Ishikawa (cell line): Measurements from ENCODE around the gene LYSET.

Source experiments
- CEBPB ChIP-seq: IDR thresholded peaks from 2 replicates; pipeline ENCODE4 v1.6.1; 2012
- CREB1 ChIP-seq: IDR thresholded peaks from 2 replicates; pipeline ENCODE4 v1.6.1; 2012; ENCODE audit warnings: low read depth
- EGR1 ChIP-seq: IDR thresholded peaks from 2 replicates; pipeline ENCODE4 v1.6.1; 2012
- EP300 ChIP-seq: IDR thresholded peaks from 2 replicates; pipeline ENCODE4 v1.6.1; 2012; ENCODE audit warnings: borderline replicate concordance
- FOXM1 ChIP-seq: IDR thresholded peaks from 2 replicates; pipeline ENCODE4 v1.6.1; 2012; ENCODE audit warnings: low read depth, borderline replicate concordance
- MAX ChIP-seq: IDR thresholded peaks from 2 replicates; pipeline ENCODE4 v1.6.1; 2012
- NFIC ChIP-seq: IDR thresholded peaks from 2 replicates; pipeline ENCODE4 v1.6.1; 2012
- RAD21 ChIP-seq: IDR thresholded peaks from 2 replicates; pipeline ENCODE4 v1.6.1; 2012; ENCODE audit warnings: low read depth
- REST ChIP-seq: IDR thresholded peaks from 2 replicates; pipeline ENCODE4 v1.6.1; 2012; ENCODE audit warnings: low read depth, mild to moderate bottlenecking
- TAF1 ChIP-seq: IDR thresholded peaks from 2 replicates; pipeline ENCODE4 v1.6.1; 2012; ENCODE audit warnings: low read depth, mild to moderate bottlenecking
- TCF12 ChIP-seq: IDR thresholded peaks from 2 replicates; pipeline ENCODE4 v1.6.1; 2012; ENCODE audit warnings: low read depth
- TEAD4 ChIP-seq: IDR thresholded peaks from 2 replicates; pipeline ENCODE4 v1.6.1; 2012
- USF1 ChIP-seq: IDR thresholded peaks from 2 replicates; pipeline ENCODE4 v1.6.1; 2012
- YY1 ChIP-seq: IDR thresholded peaks from 2 replicates; pipeline ENCODE4 v1.6.1; 2012; ENCODE audit warnings: low read depth
- ZBTB7A ChIP-seq: IDR thresholded peaks from 2 replicates; pipeline ENCODE4 v1.6.1; 2012; ENCODE audit warnings: low read depth

Gene LYSET

GRCh38 chr14:93184391-93185348 lies at the start of gene LYSET, which contains the start of gene MOAP1:
LYSET (plus strand) TSS chr14:93185317; CDS start chr14:93185406, 89 bp downstream.
MOAP1 (minus strand) TSS chr14:93184897; CDS start chr14:93184242, 655 bp downstream.
- TF ChIP-seq EGR1 (peak; percentile 43; the same call in 1 of the 2 replicates), REST (no peak), YY1 (peak; percentile 7; the same call in 1 of the 2 replicates), TCF12 (0 out of 2 replicates have a peak, but pooled peaks have one; percentile 21), MAX (peak; percentile 50), CEBPB (no peak), EP300 (no peak), USF1 (peak; percentile 3; the same call in 1 of the 2 replicates), CREB1 (peak; percentile 45; the same call in 1 of the 2 replicates), TEAD4 (no peak; the same call in 1 of the 2 replicates), ZBTB7A (peak; percentile 77), TAF1 (peak; percentile 80; the same call in 1 of the 2 replicates), NFIC (no peak), RAD21 (no peak)

GRCh38 chr14:93135399-93135798 lies 49.7 kb upstream of the LYSET start:
- TF ChIP-seq NFIC = no peak
- TF ChIP-seq REST = no peak
- TF ChIP-seq CEBPB = no peak
- no peak for TF ChIP-seq TEAD4
- TF ChIP-seq USF1 = no peak
- TF ChIP-seq TCF12 = no peak
- no peak for TF ChIP-seq TAF1
- no peak for TF ChIP-seq YY1
- TF ChIP-seq FOXM1 = no peak
- TF ChIP-seq EP300 = no peak
- no peak for TF ChIP-seq CREB1
- no peak for TF ChIP-seq MAX
- no peak for TF ChIP-seq EGR1

GRCh38 chr14:93136009-93136408 lies 49.1 kb upstream of the LYSET start:
- no peak for TF ChIP-seq TEAD4
- TF ChIP-seq RAD21 = no peak
- no peak for TF ChIP-seq MAX
- TF ChIP-seq CEBPB = no peak
- TF ChIP-seq REST = no peak
- TF ChIP-seq CREB1 = no peak

- TF ChIP-seq TAF1 = no peak
- TF ChIP-seq NFIC = peak; percentile 61
- TF ChIP-seq RAD21 = peak; percentile 24; the same call in 1 of the 2 replicates
- no peak for TF ChIP-seq TCF12
Measured at GRCh38 chr14:93137864-93138263, 47.3 kb upstream of the LYSET start.
